Renal cortical epithelial cell (primary cell): Measurements from ENCODE around the gene TBX1. TPM values are rescaled to one million over a fixed set of nuclear protein-coding genes. Genes with fewer than 3 reads are reported as not detected.

Experiments
- DNase-seq: peaks from one replicate; pipeline ENCODE4 v3.0.0-alpha.2; 2011; ENCODE audit warnings: low read depth
- total RNA-seq: library from RNA; depleted of rRNA; stranded (reverse); fragments of >200 nt; gene quantifications from 2 replicates; pipeline ENCODE4 v1.2.3, GENCODE V29; 2014

TBX1 gene
- total RNA-seq, 1 donor from 2014 or later = 0.50 TPM

DNA sequence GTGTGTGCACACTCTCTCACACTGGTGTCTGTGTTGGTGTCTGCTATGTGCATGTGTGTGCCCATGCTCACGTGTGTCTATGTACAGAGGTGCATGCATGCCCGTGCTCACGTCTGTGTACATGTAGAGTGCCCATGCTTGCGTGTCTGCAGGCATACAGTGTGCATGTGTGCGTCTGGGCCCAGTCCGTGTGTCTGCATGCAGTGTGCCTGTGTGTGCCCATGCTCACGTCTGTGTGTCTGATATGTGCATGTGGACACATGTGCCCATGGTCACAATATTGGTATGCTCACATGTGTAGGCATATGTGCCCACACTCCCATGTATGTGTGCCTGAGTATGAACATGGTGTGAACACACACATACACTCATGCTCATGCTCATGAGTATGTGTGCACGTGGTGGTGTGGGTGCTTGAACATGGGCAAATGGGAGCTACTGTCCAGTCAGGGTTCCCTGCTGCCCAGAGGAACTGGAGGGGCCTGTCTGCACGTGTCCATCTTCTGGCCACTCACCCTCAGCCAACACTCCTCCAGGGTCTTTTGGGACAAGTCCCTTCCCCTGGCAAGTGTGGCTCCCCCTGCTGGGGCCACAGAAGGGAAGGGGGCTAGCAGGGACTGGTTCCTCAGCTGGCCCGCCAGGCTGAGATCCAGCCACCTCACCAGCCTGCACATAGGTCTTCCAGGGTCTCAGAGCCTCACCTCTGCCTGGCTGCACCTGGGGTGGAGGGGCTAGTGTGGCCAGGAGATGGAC lies 7.3 kb upstream of the TBX1 start:
- no peak for DNase-seq

DNA sequence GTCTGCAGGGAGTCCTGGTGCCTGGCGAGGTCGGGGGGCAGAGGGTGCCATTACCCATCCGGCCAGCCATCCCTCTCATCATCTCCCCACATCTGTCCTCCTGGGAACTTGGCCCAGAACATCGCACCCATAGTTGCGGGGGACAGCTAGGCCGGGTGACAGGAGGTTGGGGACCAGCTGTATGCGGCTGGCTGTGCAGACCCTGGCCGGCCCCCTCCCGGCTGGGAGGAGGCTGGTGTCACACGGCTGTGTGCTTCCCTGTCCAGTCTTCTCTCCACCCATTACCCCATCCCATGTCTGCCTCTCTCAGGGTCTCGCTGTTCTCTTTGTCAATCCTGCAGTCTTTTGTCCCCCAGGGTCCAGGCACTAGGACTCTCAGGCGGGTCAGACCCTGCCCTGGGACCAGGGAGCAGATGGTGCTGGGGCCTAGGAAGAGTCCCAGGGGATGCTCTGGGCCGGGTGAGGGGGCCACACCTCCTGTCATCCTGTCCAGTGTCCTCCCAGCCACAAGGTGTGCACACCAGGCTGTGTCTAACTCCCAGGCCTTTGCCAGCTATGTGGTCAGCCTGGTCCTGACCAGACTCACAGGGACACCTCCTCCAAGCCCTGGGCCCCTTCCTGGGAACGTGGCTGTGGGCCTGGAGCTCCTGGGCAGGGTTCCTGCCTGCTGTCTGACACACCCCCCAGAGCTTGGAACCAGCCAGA lies 6.4 kb upstream of the TBX1 start:
- no peak for DNase-seq

DNA sequence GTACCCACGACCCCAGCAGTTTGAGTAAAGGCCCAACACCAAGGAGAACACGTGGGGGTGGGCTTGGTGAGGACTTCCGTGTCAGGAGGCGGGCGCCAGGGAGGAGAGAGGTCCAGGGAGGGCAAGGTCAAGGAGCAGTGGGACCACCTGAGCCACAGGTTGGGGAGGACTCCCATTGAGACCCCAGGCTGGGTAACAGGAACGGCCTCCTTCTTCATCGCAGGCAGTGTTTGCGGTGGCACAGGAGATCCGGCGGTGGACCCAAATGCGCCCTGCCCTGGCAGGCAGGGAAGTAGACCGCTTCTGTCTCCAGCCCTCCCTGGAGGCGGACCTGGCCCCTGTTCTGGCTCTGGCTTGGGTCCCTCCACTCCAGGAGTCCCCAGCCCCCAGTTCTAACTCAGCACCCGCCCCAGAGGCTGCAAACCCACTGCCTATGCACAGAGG lies 5.9 kb upstream of the TBX1 start:
- no peak for DNase-seq

DNA sequence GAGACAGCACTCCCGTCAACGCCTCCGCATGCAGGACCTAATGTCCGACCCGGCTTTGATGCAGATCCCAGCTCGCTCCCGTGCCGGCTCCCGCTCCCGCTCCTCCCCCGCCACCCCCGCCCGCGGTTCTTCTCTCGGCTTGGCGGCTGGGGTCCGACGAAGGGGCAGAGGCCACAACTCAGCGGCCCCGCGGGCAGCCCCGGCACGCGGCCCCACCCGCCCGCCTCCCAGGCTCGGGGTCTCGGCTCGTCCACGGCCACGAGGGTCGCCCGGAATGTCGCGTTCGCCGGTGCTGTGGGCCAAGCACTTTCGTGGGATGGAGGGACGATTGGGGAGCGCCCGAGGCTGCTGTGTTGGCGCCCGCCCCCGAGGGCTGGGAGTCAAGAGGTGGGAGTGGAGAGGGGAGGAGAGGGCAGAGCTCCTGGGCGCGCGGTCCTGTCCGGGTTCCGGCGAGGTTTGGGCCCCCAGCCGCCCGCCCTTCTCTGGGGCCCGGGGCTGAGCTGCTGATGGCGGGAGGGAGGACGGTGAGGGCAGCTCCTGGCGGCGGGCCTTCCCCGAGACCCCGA lies 5.3 kb upstream of the TBX1 start:
- DNase-seq = no peak

DNA sequence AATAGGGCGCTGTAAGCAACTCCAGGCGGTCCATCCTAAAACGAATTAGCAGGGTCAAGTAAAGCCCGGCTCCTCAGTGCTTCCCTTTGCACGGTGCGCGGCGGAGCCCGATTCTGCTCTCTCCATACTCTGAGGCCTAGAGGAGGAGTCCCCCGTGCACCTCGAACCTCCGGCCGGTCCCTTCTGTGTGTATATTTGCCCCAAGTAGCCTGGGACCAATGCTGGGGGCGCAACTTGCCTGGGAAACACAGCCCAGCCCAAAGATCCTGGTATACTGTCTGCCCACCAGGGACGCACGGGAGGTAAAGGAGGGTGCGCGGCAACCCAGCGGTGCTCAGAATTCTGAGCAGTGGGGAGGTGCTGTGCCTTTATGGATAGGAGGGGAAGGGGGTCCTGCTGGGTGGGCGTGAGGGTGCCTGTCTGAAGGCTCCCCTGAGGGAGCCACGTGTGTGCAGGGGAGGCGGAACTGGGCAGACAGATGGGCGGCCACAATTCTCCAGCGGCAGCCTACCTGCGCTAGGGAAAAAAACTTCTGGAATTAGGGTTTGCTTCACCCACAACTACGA lies 4.8 kb upstream of the TBX1 start:
- no peak for DNase-seq

DNA sequence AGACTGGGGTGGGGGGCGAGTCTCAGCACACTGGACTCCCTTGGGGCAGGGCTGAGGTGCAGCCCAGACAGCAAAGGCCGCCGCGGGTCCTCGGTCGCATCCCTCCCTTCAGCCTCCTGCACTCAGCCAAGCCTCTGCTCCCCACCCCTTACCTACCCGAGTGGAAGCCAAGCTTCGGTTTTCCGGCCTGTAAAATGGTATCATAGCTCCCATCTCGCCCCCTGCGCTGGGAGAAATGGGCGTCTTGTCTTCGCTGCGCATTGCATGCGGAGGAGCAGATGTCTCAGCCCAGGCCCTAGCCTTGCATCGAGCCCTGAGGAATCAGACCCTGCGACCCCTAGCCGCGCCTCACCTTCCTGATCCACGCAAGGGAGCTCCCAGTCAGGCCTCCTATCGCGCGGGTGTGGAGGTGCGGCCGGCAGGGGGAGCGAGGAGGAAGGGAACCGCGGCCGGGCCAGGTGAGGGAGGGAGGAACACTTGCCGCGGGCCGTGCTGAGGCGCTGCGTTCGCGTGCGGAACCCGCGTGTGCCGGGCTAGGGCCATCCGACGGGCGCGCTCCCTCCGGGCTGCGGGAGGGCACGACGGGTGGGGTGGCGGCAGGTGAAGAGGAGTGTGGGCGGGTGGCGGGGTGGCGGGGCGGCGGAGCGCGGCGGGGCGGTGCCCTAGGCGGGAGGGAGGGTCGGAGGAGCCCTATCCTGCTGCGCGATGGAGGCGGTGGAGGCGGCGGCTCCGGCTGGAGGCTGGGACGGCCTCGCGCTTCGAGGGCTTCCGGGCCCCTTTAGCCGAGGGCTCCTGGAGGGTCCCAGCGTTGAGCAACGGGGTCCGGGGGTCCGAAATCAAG lies 4.1 kb upstream of the TBX1 start:
- no peak for DNase-seq

DNA sequence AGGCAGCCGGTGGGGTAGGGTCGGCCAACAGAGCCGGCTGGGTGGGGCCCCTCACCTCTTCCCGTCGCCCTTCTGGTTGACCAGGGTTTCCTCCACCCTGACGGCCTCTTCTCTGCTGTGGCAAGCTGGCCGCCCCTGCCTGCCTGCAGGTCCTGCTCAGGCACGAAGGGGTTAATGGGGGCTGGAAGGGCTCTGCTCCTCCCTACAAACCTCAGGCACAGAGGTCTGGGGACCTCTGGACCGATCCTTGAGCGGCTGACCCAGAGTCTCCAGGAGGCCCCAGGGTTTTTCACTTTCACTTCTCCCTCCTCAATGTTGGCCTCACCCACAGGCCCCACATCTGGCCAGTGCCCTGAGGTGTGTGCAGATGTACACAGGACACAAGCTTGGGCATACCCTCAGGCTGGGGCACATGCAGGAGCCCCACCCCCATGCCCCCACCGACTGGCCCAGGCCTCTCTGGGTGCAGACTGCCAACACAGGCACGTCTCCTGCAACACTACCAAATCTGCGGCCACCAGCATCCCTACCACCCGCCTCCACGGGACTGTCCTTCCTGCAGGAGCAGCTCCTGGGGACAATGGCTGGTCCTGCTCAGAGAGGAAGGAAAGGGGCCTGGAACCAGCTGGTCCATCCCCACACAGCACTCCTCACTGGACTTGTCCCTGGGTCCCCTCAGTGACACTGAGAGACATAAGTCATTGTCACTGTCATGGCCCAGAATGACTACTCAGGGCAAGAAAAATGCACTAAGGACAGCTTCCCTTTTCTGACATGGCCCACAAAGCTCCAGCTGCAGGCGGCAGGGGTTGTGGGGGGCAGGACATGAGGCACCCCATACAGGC lies 3.2 kb upstream of the TBX1 start:
- no peak for DNase-seq

DNA sequence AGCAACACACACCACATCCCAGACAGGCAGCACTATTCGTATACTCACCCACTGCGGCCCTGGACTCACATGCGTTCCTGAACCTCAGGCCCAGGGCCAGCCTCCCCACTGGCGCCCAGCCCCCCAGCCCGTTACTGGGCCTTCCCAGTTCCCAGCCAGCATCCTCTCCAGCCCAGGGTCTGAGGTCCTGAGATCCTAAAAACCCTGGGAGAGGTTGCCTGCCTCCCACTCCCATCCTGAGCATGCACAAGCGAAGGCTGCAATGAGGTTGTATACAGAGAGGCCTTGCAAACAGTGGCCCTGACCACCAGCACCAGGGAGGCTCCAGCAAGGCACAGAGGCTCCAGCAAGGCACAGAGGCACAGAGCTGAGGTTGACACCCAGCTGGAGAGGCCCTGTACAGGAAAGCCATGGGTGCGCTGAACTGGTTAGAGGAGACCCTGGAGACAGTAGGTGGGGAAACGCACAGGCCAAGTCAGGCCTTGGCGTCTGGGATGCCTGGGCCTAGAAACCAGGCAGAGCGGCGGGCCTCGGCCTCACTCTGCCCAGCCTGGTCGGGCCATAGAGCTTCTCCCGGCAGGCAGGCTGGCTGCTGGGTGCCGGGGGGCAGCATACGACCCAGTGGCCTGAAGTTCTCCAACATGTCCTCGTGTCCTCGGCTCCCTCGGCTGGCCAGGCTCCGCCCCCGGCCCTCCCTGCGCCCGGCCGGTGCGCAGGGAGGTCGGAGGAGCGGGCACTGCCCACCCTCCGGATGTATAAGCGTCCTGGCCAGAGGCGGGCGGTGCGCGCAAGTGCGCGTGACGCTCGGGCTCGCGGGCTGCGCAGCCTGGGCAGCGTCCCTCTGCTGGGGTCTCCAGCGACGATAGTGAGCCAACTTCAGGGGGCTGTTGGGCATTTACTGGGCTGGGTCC lies 2.3 kb upstream of the TBX1 start:
- no peak for DNase-seq

DNA sequence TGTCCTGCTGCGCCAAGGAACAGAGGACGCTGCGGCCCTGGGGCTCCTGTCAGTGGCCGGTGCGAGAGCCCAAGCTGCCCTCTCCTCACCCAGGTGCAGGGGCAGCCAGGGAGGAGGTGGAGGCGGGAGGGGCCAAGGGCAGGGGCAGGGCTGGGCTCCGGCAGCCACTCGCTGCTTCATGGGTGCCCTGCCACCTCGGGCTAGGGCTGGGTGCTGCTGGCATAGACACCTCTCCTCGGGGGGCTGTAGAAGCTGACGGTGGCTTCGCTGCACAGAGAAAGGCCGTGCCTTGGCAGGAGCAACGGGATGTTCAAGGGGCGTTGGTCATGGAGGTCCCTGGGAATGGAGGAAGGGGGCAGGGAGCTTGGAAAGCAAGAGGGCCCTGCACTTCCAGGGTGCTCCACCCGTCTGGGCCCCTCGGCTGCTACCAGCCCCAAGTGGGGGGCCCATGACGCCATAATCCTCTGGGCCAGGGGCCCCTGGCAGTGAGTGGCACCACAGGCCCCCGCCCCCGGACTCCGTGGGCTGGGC lies 1.6 kb upstream of the TBX1 start:
- DNase-seq = no peak

DNA sequence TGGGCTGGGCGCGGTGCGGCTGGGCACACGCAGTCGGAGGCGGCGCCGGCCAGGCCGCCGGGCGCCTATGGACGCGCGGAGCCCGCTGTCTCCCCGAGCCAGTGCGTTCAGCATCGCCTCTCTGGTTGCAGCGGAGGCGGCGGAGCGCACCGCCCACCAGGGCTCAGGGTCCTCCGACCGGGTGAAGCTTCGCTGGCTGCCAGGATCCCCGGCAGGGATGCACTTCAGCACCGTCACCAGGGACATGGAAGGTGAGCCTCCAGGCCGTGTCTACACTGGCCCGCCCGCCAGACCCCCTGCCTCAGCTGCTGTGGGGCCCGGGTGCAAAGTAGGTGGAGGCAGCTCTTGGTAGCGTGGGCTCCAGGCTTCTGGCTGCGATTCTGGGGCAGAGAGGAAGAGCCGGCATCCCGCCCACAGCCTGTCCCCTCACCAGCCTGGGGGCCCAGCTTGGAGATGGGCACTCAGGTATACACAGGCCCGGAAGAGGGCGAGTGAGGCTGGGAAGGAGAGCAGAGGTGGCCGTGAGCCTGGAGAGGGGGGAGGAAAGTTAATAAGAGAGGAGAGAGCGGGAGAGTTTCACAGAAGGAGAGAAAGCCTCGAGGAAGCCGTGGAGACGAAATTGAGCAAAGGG lies 1.0 kb upstream of the TBX1 start:
- DNase-seq = no peak

DNA sequence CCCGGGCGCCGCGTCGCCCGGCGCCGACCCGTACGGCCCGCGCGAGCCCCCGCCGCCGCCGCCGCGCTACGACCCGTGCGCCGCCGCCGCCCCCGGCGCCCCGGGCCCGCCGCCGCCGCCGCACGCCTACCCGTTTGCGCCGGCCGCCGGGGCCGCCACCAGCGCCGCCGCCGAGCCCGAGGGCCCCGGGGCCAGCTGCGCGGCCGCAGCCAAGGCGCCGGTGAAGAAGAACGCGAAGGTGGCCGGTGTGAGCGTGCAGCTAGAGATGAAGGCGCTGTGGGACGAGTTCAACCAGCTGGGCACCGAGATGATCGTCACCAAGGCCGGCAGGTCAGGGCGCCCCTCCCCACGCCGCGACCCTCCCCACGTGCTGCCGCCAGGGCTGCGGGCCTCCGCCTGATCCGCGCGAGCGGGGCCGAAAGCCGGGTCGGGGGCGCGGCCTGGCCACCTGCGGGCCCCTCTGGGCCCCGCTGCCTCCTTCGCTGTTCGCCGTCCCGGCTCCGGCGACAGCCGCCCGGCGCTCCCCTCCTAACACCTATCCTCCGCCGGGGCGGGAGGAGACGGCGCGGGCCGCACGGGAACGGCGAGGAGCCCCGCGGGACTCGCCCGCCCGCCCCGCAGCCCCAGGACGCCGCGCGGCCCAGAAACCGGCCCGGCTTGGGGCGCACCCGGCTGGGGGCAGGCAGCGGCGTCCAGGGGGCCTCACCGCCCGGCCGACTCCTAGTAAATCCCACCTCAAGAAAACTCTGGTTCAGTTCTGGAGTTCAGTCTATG lies 560 bp downstream of the TBX1 start:
- no peak for DNase-seq

DNA sequence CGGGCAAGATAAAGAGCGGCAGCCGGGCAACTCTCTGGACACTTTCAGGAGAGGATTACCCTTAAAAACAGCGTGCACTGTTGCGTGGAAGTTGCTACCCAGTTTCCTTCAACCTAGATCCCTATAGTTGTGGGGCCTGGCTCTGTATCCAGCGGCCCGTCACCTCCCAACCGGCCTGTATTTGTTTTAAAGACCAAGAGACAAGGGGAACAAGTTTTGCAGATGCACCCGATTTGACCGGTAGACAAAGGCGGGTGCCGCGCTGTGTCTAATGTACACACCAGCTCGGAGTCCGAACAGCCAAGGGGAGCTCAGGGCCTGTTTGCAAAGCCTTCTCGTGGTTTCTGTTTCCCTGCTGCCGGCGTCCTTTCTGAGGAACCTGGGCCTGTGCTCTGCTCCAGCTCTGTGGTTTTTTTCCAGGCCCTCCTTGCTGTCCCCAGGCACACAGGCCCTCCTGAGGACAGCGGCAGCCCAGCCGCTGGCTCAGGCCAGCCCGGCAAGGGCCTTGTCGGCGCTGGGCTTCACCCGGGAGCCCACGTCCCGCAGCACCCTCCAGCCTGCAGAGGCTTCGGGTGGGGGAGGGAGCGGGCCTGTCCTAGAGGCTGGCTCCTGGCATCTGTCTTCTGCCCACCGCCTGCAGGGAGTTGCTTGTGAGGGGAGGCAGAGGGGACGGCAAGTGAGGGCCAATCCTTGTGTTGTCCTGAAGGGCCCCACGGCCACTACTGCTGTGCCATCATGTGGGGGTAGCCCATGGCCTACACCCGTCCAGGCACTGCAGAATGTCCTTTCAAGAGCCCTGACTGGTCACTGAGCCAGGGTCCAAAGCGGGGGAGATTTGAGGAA lies 1.4 kb downstream of the TBX1 start:
- no peak for DNase-seq

DNA sequence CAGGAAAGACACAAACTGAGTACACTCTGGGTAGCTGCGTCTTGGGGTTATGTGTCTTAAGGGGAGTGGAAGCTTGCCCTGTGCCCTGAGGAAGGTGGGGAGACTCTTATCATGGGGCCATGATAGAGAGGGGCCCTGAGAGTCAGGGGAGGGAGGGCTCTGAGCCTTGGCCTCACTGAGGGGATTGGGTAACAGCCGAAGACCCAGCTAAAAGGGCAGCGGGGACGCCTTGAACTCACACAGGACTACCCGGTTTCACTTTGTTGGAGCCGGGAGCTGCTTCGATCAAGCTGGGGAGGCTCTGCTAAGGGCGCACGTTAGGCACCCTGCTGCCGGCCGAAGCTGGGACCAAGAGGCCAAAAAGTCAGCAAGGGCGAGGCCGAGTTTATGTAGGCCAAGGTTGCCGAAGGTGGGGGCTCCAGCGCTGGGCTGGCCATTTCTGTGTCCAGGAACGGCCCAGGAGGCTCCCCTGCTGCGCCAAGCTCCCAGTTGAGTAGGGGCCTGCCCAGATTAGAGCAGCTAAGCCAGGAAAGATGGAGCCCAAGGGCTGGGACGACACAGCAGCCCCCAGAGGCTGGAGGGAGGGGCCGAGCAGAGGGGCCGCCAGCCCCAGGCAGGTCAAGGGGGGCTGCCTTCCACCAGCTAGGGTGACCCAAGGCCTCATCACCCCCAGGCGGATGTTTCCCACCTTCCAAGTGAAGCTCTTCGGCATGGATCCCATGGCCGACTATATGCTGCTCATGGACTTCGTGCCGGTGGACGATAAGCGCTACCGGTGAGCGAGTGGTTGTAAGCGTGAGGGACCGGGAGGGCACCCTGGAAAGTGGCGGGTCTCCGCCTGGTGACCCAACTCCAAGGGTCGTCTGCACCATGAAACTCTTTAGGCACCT lies 2.2 kb downstream of the TBX1 start:
- DNase-seq = no peak

DNA sequence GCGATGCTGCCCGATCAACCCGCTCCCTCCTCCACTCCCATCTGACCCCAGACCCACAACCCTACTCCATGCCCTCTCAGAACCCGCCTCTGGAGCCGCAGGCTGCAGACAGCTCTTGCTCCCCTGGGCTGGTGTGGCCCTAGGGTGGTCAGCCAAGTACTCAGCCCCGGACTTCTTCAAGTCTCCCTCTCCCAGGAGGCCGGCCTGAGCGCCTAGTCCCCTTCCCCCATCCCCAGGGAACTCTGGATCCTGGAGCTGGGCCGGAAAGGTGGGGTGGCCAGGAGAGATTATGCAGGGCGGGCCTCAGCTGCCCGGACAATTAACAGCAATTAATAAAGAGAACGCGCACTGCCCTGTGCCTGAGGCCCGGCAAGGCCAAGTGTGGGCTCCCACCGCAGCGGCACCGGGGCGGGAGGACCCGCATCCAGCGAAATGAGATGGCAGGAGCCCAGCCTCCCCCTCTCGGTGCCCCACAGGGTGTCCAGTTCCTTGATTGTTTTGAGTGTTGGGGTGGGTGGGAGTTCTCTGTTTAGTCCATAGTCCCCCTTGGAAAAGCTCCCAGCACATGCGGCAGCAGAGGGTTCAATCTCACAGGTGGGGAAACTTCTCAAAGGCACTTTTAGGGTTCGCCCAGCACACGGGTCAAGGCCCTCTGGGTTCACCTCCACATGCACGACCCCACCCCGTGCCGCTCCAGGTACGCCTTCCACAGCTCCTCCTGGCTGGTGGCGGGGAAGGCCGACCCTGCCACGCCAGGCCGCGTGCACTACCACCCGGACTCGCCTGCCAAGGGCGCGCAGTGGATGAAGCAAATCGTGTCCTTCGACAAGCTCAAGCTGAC lies 3.1 kb downstream of the TBX1 start:
- DNase-seq = no peak

DNA sequence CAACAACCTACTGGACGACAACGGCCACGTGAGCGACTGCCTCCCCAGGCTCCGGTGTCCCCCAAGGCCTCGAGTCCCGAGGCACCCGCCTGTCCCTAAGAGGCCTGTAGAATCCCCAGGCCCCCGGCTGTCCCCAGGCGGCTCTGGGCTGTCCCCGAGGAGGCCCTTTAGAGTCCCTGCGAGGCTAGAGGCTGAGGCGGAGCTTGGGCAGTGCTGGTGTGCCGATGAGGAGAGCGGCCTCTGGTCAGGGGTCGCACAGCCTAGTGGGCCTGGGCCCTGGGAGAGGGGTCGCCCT lies 3.7 kb downstream of the TBX1 start:
- DNase-seq = no peak
